GM18526 (cell line): Measurements from ENCODE around the gene ZNF599.

Experiments
- POLR2A ChIP-seq: IDR thresholded peaks from 3 replicates; pipeline ENCODE4 v1.6.1; 2011; ENCODE audit not compliant: insufficient read length; ENCODE audit errors: extremely low read depth

ZNF599 gene

DNA sequence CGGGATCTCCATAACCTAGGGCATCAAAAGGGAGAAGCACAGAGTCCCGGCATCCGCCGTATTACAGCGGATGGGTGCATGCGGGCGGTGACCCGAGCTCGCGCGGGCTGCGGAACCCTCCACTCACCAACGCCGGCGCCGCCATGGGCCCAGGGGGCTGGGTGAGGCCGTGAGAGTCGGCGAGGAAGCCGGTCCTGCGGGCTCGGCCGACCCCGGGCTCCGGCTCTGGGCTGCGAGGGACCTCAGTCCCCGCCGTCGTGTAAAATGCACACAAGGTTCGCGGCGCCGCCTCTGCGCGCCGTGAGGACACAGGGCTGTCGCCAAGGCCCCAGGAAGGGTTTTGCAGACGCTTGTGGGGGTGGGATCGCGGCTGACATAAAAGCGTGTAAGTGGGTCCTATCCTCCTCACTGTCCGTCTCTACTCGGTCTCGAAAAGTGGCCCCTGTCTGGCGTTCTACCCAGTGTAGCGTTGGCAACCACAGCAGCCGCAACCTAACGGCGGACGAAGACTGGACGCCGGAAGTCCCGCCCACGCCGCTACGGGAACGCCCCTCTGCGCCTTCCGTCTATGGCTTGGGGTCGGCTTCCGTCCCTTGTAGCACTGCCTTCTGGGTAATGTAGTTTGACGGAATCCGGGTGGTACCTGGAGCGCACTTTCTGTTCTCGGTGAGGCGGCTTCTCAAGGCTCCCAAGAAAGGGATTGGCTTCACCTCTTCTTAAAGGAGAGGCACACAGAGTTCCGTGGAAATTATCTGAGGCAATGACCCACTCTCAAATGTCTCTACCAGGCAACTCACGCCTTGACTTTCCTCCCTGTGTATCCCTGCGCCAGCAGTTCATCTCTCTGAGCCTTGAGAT, at the start of gene ZNF599:
Gene ZNF599 (minus strand): TSS at position 519 of the 858 bp plus-strand sequence. CDS start 374 bp downstream, at position 145.
- peak; percentile 58 for TF ChIP-seq POLR2A

DNA sequence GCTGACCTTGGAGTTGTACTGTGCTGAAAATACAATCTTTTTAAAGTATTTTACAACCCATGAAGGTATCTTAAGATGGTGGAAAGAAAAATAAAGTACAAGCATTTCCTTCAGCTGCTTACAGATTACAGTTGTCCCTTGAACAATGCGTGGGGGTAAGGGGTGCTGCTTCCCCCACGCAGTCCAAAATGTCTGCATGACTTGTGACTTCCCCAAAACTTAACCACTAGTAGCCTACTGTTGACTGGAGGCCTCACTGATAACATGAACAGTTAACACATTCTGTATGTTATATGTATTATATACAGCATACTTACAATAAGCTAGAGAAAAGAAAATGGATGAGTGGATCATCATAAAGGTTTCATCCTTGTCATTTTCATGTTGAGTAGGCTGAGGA, 45.3 kb upstream of the ZNF599 start:
- TF ChIP-seq POLR2A, result no peak

DNA sequence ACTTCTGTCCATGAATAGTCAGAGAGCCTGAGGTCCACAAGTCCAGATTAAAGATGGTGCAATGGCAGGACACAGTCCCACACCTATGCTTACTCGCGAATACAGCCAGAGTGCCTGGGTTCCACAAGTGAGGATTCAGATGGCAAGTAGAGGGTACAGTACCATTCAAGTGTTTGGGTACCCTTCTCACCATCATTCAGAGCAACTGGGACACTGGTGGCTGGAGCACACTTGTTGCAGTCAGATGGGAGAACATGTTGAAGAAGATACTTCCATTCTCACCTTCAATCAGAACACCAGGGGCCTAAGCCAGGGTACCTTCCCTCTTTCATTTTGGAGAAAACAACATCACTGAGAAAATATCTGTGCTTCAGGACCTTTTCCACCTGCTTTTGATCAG, 43.7 kb upstream of the ZNF599 start:
- TF ChIP-seq POLR2A, result no peak

DNA sequence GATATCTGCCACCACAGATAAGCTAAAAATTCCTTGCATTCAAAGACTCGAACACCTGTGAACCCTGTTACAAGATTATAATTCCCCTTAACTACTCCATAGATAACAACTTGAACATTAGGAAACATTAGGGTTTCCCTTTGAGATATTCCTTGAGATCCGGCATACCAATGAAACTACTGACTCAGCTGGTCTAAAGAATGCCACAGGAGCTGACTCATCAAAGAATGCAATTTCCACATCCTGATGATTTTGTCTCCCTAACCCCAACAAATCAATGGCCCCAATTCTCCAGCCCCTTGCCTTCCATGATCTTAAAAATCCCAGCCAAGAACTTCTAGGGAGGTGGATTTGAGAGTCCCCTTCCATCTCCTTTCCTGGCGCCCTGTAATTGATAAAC, 35.6 kb upstream of the ZNF599 start:
- no peak for TF ChIP-seq POLR2A

DNA sequence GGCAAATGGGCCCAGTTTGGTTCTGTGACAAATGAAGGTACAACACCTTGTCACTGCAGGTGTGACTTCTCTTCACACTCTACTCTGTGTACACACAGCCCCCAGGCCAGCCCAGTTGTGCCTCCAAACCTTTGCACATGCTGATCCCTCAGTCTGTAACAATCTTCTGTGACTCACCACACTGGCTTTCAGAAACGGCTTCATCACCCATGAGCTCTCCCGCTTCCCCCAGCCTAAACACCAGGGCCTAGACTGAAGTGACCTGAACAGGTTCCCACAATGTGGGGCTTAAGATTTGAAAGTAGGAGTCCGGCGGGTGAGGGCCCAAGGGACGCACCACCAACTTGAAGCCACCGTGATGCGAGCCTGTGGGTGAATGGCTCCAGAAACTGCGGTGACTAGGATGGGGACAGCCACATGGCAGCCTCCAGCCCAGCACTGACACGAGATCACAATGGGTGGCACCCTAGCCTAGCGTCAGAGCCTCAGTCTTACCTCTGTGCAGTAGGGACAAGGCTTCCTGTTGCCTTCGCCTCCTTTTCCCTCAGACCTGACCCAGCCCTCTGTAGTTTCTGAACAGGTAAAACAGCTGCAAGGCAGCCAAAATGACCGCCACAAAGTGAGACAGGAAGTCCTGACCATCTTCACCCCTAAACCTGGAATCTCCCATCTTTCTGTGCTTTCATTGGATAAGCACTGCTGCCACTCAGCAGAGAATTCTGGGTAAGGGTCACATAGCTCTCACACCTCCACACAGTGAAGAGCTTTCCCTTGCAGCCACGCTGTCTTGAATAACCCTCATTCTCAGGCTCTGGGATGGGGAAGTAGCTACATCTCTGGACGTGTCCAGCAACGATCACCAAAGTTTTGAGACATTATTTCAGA, 34.2 kb upstream of the ZNF599 start:
- TF ChIP-seq POLR2A, result no peak

DNA sequence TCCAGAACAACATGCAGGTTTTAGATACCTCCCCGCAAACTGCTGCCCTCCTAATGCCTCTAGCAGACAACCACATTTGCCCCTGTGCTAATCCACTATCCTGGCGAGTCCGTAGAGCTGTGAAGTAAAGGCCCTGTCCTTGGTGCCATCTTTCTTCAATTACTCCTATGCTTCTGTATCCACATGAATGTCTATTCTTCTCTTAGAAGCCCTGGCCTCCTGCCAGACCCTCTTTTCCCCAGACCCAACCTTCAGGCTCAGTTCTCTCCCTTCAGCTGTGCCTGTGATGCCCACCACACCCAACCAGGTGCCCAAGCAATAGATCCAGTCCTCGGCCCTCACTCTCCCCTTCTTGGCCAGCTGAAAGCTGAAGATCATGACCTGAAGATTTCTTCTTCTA, 31.1 kb upstream of the ZNF599 start:
- no peak for TF ChIP-seq POLR2A

DNA sequence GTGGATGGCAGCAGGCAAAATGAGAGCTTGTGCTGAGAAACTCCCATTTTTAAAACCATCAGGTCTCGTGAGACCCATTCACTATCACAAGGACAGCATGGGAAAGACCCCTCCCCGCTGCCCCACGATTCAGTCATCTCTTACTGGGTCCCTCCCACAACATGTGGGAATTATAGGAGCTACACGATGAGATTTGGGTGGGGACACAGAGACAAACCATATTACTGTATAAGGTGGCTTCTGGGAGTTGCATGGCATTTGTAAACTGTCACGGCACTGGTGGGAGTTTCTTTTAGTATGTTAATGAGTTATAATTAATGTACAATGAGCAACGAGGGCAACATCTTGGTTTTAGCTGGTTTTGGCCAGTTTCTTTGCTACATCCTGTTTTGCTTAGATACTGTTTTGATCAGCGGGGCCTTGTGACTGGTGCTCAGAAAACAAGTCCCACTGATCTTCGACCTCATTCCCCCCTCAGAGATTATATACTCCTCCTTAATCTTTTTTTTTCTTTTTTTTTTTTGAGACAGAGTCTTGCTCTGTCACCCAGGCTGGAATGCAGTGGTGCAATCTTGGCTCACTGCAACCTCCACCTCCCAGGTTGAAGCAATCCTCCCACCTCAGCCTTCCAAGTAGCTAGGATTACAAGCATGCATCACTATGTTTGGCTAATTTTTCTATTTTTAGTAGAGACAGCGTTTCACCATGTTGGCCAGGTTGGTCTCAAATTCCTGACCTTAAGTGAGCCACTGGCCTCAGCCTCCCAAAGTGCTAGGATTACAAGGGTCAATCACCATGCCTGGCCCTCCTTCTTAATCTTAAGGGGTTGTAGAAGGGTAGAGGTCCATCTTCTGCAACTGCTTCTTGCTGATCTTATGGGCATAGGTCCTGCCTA, 21.3 kb upstream of the ZNF599 start:
- no peak for TF ChIP-seq POLR2A

DNA sequence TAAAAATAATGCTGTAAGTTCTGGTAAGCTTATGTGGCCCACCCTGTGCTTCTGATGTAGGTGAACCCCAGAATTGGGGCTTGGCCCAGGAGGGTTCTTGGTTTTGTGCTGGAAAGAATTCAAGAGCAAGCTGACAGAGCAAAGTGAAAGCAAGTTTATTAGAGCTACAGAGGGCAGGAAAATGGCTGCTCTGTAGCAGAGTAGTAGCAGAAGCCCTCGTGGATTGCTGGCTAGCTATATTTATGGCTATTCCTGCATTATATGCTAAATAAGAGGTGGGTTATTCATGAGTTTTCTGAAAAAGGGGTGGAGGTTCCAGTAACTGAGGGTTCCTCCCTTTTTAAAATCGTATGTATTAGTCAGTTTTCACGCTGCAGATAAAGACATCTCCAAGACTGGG, 20.6 kb upstream of the ZNF599 start:
- no peak for TF ChIP-seq POLR2A

DNA sequence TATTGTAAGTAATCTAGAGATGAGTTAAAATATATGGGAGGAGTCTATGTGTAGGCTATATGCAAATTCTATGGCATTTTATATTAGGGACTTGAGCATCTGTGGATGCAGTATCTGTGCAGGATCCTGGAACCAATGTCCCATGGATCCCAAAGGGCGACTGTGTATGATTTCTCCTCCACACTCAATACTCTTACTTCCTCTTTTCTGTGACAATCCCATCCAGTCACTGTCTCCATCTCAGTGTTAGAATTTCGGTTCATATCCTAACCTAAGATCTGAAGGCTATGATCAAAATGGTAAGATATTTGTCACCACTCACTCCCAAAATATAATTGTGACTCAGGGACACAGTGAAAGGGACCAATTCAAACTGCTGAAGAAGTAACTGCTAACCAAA, 15.1 kb upstream of the ZNF599 start:
- TF ChIP-seq POLR2A, result no peak

DNA sequence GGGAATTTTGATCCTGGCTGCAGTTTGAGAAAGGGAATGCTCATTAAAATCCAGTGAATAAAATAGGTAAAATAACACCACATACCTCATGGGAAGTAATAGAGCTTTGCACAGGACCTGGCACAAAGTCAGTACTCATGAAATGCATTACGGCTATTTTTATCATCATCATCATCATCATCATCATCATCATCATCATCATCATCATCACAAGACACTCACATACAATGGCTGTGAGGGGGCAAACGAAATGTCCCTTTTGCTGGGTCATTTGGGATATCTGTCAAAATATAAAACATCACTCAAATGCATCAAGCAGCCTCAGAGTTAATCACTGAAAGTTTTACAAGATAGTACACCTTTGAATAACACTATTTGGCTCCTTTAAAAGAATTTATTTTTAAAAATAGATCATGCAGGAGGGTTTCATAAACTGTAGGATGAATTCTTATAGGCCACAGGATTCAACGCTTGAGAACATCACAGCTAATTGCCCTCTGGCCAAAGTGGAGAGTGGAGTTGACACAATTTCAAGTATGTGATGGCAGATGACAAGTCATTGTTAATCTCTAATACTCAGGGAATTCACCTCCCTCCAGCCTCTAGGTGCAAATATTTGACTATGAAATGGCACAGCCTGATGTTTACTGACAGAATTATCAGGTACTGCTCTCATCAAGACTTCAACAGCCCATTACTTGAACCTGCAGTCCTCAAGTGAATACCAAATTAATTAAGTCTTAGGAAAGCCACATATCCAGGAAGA, 14.2 kb upstream of the ZNF599 start:
- TF ChIP-seq POLR2A, result no peak

DNA sequence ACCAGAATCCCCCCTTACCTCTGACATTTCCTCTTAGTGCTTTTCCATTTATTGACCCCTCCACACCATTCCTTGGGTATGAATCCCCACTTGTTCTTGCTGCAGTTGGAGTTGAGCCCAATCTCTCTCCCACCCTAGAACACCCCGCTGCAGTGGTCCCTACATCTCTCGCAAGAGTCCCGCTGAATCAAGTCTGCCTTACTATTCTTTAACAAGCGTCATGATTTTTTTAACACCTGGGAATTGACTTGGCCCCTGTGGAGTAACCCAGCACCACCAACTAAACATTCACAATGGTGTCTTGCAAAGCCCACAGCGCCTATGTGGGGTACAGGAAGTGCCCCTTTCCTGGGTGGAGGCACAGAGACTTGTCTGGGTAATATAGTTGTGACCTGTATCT, 13.2 kb upstream of the ZNF599 start:
- no peak for TF ChIP-seq POLR2A

DNA sequence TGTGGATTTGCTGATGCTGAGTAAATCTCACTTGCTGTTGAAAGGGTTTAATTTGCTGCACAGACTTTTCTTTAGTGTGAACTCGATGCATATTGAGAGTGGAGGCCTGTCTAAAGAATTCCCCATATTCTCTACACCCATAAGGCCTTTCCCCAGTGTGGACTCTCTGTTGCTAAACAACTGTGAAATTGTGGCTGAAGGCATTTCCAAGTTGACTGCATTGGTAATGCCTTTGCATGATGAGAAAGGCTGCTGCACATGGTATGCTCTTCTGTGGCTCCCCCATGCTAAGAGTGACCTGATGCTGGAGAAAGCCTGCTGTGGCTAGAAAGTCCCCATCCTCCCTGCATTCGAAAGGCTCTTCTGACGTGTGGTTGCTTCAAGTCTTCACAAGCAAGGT, 6.6 kb upstream of the ZNF599 start:
- TF ChIP-seq POLR2A, result no peak

DNA sequence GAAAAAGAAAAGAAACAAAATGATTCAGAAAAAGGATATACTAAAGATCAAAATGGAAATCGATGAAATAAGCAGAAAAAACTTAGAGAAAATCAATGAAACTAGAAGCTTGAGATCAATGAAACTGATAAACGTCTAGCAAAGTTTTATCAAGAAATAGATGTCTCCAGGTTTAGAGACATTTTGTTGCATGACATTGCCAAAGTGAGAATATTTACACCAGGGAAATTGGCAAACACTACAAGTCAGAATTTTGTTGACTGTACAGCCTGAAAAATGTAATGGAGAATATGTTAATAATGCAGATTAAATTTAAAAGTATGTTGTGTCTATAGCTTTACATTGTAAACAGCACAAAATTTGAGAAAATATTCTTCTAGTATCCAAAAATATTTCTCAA, 5.3 kb upstream of the ZNF599 start:
- no peak for TF ChIP-seq POLR2A

DNA sequence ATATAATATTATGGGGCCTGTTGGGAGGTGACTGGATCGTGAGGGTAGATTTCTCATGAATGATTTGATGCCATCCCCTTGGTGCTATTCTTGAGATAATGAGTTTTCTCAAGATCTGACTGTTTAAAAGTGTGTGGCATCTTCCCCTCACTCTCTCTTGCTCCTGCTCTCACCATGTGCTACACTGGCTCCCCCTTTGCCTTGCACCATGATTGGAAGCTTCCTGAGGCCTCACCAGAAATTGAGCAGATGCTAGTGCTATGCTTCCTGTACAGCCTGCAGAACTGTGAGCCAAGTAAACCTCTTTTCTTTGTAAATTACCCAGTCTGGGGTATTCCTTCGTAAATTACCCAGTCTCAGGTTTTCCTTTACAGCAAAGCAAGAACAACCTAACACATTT, 1.8 kb upstream of the ZNF599 start:
- no peak for TF ChIP-seq POLR2A

DNA sequence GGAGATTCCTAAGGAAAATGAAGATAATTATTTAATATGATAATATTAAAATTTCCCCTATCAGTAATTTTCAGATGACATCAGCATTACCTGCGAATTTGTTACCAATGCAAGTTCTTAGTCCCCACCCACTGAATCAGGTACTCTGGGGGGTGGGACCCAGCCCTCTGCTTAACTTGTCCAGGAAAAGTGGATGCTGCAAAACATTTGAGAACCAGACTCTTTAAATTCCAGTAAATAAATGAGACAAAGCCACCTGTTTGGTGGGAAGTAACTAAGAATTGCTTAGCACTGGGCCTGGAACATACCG, 495 bp upstream of the ZNF599 start:
- no peak for TF ChIP-seq POLR2A
